ENCODE measurements around the gene PHPT1.
A peak's percentile ranks its signal among the peaks of the same experiment; 100 is the strongest.
"Not testable (repeated sequence)": the region's sequence is repeated elsewhere in the genome, so short reads cannot be mapped to it uniquely, and the experiment has no call there.

The PHPT1 gene
- 11.3 to 41.3 (median 15.9) reads per million in 9 experiments for total RNA-seq

DNA sequence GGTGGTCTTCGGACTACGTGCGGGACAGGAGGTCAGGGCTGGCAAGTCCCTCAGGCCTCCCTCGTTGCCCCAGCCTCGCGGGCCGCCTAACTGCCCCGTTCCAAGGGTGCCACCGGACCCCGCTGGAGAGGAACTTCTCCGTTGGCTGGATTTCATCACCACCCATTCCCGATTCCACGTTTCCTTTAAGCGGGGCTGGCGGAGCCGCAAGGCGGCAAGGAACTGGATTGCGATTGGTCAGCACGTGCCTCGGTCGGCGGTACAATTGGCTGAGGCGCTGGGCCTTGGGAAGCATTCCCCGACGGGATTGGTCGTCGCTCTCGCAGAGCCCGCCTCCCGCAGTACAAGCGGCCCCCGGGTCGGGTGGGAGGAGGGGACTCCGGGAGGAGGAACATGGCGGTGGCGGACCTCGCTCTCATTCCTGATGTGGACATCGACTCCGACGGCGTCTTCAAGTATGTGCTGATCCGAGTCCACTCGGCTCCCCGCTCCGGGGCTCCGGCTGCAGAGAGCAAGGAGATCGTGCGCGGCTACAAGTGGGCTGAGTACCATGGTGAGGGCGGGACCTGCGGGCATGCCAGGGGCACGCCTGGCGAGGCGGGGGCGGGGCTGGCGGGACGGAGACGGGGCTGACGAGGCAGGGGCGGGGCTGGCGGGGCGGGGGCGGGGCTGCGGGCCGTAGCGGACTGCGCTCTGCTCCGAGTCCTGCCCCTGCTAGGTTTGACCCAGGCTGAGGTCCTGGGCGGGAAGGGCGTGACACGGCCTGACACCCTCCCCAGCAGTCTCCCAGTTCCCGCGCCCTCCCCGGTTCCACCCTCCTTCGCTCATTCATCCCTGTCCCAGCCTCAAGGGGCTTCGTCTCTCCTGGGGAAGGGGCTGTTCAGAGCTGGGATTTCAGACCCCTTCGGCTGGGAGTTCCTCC lies at the start of gene PHPT1:
Gene PHPT1, plus strand, starts transcription at position 372 of the 922 bp plus-strand sequence. Its CDS starts 22 bp downstream, at position 394.
- H3K4me1 Mint-ChIP-seq (ENCODE audit: low read depth in 2 of 2): peaks cover 13% of the 10 kb centered on the region in 2 donors
- peak within 1 kb of the TSS; percentile 92 for H3K4me3 Mint-ChIP-seq
- H3K36me3 Mint-ChIP-seq (ENCODE audit: insufficient read depth): peaks cover 55% of the 10 kb centered on the region
- no peaks in the 10 kb centered on the region for H3K9me3 Mint-ChIP-seq
- peaks cover 0 to 11% of the 10 kb centered on the region in 2 donors for H3K27me3 Mint-ChIP-seq
- DNase-seq: peak; percentile 93 to 97 (median 95)
- H3K27ac Mint-ChIP-seq: peak within 1 kb of the TSS; percentile 60 to 94
- peak; percentile 90 for ATAC-seq (replicated peaks)

DNA sequence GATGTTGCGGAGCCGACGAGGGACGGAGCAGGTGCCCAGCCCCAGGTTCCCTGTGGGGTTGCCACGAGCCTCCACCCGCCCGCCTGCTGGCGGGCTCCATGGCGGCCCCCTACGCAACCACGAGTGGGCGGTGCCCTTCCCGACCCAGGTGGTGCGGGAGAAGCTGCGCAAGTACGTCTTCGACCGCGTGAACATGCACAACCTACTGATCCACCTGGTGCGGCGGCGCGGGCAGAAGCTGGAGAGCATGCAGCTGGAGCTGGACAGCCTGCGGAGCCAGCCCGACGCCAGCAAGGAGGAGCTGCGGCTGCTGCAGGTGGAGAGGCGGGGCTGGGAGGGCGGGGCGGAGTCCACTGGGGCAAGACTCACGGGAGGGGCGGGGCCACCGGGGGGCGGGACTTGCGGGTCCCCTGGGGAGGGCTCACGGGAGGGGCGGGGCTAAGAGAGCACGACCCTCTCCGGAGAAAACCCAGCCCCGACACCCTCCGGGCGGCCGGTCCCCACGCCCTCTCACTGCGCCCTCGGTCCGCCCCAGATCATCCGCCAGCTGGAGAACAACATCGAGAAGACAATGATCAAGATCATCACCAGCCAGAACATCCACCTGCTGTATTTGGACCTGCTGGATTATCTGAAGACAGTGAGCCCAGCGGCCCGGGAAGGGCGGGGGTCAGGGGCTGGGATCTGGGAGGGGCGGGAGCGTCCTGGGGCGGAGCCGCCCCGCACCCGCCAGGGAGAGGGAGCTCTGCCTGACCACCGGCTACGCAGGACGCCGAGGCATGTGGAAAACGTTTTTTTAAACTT lies 49.2 kb upstream of the PHPT1 start:
- no peaks in the 10 kb centered on the region for H3K9me3 Mint-ChIP-seq
- H3K4me1 Mint-ChIP-seq (ENCODE audit: low read depth in 2 of 2): peaks cover 15 to 20% of the 10 kb centered on the region in 2 donors
- peak; percentile 75 for ATAC-seq (replicated peaks)
- H3K36me3 Mint-ChIP-seq (ENCODE audit: insufficient read depth): no peaks in the 10 kb centered on the region
- H3K4me3 Mint-ChIP-seq: peak overlapping the region; percentile 76 to 78
- peak; percentile 56 to 63 (median 63) for DNase-seq
- H3K27me3 Mint-ChIP-seq: peaks cover 0 to 6% of the 10 kb centered on the region in 2 donors
- no peak overlapping the region for H3K27ac Mint-ChIP-seq

- no peak for ATAC-seq (replicated peaks)
- H3K36me3 Mint-ChIP-seq (ENCODE audit: insufficient read depth): peaks cover 6% of the 10 kb centered on the region
- no peak for DNase-seq
- no peak overlapping the region for H3K4me3 Mint-ChIP-seq
- peaks cover 0 to 4% of the 10 kb centered on the region in 2 donors for H3K27me3 Mint-ChIP-seq
- H3K4me1 Mint-ChIP-seq (ENCODE audit: low read depth in 2 of 2): peaks cover 25 to 29% of the 10 kb centered on the region in 2 donors
- no peak overlapping the region for H3K27ac Mint-ChIP-seq
- no peaks in the 10 kb centered on the region for H3K9me3 Mint-ChIP-seq
Observed at GRCh38 chr9:136802321-136802720, 46.9 kb upstream of the PHPT1 start.

GRCh38 chr9:136803009-136803550 lies 46.1 kb upstream of the PHPT1 start:
- H3K27ac Mint-ChIP-seq; H3K36me3 Mint-ChIP-seq (ENCODE audit: insufficient read depth); H3K27me3 Mint-ChIP-seq; DNase-seq; H3K9me3 Mint-ChIP-seq; ATAC-seq (replicated peaks); H3K4me3 Mint-ChIP-seq: not testable (repeated sequence)
- peaks cover 25 to 29% of the 10 kb centered on the region in 2 donors for H3K4me1 Mint-ChIP-seq (ENCODE audit: low read depth in 2 of 2)

DNA sequence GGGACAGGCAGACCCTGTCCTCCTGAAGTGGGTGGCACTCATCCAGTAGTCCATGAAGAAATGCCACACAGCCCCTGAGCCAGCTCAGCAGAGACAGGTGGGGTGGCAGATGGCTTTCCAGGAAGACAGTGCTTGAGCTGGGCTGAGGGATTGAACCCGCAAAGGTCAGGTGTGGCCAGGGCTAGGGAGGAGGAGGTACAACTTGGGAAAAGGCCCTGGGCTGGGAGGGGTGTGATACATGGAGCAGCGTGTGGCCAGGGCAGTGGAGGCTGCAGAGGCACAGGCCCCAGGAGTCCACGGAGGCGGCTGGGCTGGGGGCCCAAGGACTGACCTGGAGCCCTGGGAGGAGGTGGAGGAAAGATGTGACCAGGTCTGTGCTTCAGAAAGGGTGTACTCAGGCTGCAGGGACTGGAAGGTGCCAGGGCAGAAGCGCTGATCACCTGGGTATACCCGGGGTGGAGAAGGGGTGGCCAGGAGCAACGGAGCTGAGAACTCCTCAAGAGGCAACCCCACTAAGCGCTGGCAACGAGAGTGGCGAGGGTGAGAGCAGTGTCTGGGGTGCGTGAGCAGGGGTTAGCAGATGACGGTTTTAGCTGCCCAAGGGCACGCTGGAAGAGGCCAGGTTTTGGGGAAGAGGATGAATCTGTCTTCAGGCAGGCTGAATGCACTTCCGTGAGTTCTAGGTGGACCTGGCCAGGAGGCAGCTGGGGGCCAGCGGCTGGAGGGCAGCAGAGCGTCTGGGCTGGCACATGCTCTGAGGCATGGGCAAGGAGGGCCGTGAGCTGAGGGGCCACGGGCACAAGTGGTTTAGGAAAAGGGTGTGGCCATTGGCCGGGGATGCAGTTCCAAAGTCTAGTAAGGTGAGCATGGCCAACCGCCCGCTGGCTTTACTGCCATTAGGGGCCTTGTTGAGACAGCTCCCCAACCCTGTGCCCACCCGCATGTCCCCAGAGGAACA lies 45.4 kb upstream of the PHPT1 start:
- Mint-ChIP-seq H3K9me3 (no peaks in the 10 kb centered on the region), H3K27ac (no peak overlapping the region), H3K36me3 (ENCODE audit: insufficient read depth) (peaks cover 9% of the 10 kb centered on the region), H3K4me3 (no peak overlapping the region), H3K4me1 (ENCODE audit: low read depth in 2 of 2) (peaks cover 26 to 32% of the 10 kb centered on the region in 2 donors), H3K27me3 (no peaks in the 10 kb centered on the region)
- no peak for DNase-seq
- ATAC-seq (replicated peaks): no peak

GRCh38 chr9:136804509-136805206 lies 44.6 kb upstream of the PHPT1 start:
- no peaks in the 10 kb centered on the region for H3K27me3 Mint-ChIP-seq
- peaks cover 9% of the 10 kb centered on the region for H3K36me3 Mint-ChIP-seq (ENCODE audit: insufficient read depth)
- no peak for ATAC-seq (replicated peaks)
- no peak overlapping the region for H3K27ac Mint-ChIP-seq
- peaks cover 30 to 34% of the 10 kb centered on the region in 2 donors for H3K4me1 Mint-ChIP-seq (ENCODE audit: low read depth in 2 of 2)
- H3K9me3 Mint-ChIP-seq: no peaks in the 10 kb centered on the region
- no peak overlapping the region for H3K4me3 Mint-ChIP-seq
- DNase-seq: no peak

GRCh38 chr9:136805207-136805740 lies 43.9 kb upstream of the PHPT1 start:
- peak overlapping the region in 1 of 2 donors; percentile 24 for H3K4me3 Mint-ChIP-seq
- peak overlapping the region in 1 of 2 donors; percentile 22 for H3K27ac Mint-ChIP-seq
- ATAC-seq (replicated peaks): no peak
- peaks cover 13% of the 10 kb centered on the region for H3K36me3 Mint-ChIP-seq (ENCODE audit: insufficient read depth)
- peaks cover 28 to 36% of the 10 kb centered on the region in 2 donors for H3K4me1 Mint-ChIP-seq (ENCODE audit: low read depth in 2 of 2)
- H3K27me3 Mint-ChIP-seq: no peaks in the 10 kb centered on the region
- H3K9me3 Mint-ChIP-seq: no peaks in the 10 kb centered on the region
- DNase-seq: no peak

GRCh38 chr9:136806067-136806466 lies 43.1 kb upstream of the PHPT1 start:
- Mint-ChIP-seq H3K36me3 (ENCODE audit: insufficient read depth) (peaks cover 17% of the 10 kb centered on the region), H3K4me1 (ENCODE audit: low read depth in 2 of 2) (peaks cover 22 to 34% of the 10 kb centered on the region in 2 donors), H3K9me3 (no peaks in the 10 kb centered on the region), H3K27ac (peak overlapping the region in 1 of 2 donors; percentile 92), H3K4me3 (peak overlapping the region; percentile 89), H3K27me3 (no peaks in the 10 kb centered on the region)
- DNase-seq (no peak), ATAC-seq (replicated peaks) (no peak)

DNA sequence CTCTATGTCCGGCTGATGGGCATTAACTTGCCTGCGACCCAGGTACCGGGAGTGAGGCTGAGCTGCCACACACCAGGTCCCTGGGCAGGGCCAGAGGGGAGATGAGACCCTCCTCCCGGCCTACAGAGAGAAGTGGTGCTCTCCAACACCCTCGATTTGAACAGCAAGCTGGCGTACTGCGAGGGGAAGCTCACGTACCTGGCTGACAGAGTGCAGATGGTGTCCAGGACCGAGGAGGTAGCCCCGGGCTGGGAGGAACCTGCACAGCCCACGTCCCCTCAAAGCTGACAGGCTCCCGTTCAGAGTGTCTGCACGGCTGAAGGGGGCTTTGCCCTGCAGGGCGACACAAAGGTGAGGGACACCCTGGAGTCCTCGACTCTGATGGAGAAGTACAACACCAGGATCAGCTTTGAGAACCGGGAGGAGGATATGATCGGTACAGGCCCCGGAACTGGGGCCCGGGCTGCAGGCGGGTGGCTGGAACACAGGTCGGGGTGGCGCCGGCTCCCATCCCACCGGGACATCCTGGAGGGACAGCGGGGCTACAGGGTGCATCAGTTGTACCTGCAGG lies 42.5 kb upstream of the PHPT1 start:
- H3K36me3 Mint-ChIP-seq (ENCODE audit: insufficient read depth): peaks cover 17% of the 10 kb centered on the region
- peaks cover 19 to 31% of the 10 kb centered on the region in 2 donors for H3K4me1 Mint-ChIP-seq (ENCODE audit: low read depth in 2 of 2)

DNA sequence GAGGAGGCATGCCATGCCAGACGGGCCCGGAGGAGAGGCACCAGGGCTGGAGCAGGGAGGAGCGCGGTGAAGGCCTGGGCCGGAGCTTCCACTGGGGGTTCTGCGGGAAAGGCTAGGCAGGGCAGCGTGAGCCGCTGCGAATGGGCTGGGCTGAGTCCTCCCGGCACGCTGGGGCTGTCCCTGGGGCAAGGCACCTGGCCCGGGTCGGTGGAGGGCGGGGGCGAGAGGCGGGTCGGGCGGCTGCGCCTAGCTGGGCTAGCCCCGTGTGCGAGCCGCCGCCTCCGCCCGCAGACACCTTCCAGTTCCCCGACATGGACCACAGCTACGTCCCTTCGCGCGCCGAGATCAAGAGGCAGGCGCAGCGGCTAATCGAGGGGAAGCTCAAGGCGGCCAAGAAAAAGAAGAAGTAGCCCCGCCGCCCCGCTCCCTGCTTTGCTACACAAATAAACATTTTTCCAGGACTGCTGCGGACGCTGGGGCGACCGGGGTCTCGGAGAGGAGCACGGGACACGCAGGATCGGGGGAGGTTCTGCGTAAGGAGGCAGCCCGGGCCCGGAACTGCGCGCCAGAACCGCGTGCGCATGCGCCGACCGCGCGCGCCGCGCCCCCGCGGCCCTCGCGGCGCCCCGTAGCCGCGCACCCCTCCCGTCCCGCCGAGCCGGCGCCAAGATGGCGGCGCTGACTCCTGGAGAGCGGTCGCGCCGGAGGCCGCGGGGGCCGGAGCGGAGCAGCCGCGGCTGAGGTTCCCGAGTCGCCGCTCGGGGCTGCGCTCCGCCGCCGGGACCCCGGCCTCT lies 41.7 kb upstream of the PHPT1 start, which contains the start of gene RABL6:
Gene RABL6, plus strand, starts transcription at position 668 of the 794 bp plus-strand sequence. CDS start 249 bp downstream, outside the sequence.
- H3K27ac Mint-ChIP-seq: peak within 1 kb of the TSS; percentile 92 to 93
- H3K9me3 Mint-ChIP-seq: no peaks in the 10 kb centered on the region
- peak within 1 kb of the TSS; percentile 89 for H3K4me3 Mint-ChIP-seq
- H3K36me3 Mint-ChIP-seq (ENCODE audit: insufficient read depth): peaks cover 17% of the 10 kb centered on the region
- peaks cover 22 to 33% of the 10 kb centered on the region in 2 donors for H3K4me1 Mint-ChIP-seq (ENCODE audit: low read depth in 2 of 2)
- peak; percentile 72 to 82 (median 79) for DNase-seq
- no peaks in the 10 kb centered on the region for H3K27me3 Mint-ChIP-seq
- peak; percentile 83 for ATAC-seq (replicated peaks)

More for the DNA sequence above, 42.5 kb upstream of the PHPT1 start:
- no peak for DNase-seq
- no peaks in the 10 kb centered on the region for H3K9me3 Mint-ChIP-seq
- ATAC-seq (replicated peaks): no peak
- H3K27me3 Mint-ChIP-seq: no peaks in the 10 kb centered on the region
- H3K4me3 Mint-ChIP-seq: peak overlapping the region; percentile 89
- H3K27ac Mint-ChIP-seq: peak overlapping the region; percentile 92 to 93

All from effector memory CD8-positive, alpha-beta T cell (primary cell).